ENCODE data around the gene CEMP1.
"Not testable (repeated sequence)": the region's sequence is repeated elsewhere in the genome, so short reads cannot be mapped to it uniquely, and the experiment has no call there.

CEMP1 gene

DNA sequence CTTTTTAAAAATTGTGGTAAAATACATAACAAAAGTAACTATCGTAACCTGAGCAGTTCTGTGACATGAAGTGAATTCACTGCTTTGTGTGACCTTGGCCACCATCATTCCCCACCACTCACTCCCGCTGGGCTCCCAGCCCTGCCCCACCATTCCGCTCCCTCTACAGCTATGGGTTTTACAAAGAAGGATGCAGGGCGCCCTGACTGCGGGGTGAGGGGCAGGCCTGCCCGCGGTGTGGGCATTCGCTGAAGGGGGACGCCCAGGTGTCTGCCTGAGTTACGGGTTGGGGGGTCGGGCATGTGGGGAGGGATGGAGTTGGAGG is at the start of gene CEMP1:
Gene CEMP1, minus strand, starts transcription at position 38 of the 325 bp plus-strand sequence. CDS start 335 bp downstream, outside the sequence.
- no peak for DNase-seq
- no peak for ATAC-seq

DNA sequence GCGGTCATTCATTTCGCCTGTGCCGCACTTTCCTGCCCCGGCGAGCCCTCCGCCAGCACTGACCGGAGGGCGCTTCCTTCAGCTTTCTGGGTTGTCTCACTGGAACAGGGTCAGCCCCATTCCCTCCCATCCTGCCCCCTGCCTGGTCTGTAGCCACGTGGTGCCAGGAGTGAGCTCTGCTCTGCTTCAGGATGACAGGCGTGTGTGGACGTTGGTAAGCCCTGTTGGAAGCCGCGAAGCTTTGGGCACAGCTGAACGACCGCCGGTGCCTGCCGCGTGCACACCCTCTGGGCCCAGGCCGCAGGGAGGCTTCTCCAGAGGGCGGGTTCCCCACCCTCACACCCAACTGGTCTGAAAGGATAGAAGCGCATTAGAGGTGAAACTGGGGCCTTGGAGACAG is 49.6 kb upstream of the CEMP1 start:
- not testable (repeated sequence) for ATAC-seq

DNA sequence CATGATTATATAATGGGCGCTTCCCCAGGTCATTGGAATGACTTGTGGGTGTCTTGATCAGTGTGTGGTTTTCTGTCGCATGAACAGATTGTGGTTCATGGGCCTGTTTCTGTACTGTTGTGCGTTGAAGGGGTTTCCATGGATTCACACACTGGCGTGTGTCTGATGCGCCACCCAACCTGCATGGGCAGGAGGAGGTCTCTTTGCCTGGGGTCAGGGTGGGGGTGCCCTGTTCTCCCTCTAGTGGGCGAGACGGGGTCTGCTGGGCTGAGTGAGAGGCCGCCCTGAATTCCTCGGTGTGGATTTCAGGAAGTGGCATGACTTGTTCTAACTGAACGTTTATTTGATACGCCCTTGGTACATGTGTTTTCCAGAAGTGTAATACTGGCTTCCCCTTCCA is 48.9 kb upstream of the CEMP1 start:
- peak; percentile 75 for ATAC-seq
- DNase-seq, result not testable (repeated sequence)

More for the DNA sequence above, 49.6 kb upstream of the CEMP1 start:
- DNase-seq, result not testable (repeated sequence)

DNA sequence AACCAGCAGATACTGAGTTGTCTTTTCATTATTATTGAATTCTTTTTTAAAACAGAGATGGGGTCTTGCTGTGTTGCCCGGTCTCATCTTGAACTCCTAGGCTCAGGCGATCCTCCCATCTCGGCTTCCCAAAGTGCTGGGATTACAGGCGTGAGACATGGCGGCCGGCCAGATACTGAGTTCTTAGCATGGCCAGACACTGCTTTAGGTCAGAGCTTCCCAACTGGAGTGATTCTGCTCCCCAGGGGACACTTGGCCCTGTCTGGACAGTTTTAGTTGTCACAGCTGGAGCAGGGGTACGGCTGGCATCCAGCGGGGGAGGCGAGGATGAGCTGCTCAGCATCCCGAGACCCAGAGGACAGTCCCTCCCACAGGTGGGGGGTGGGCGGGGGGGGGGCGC is 47.7 kb upstream of the CEMP1 start:
- not testable (repeated sequence) for DNase-seq, ATAC-seq

- DNase-seq, ATAC-seq: not testable (repeated sequence)
These were observed 45.8 kb upstream of the CEMP1 start for GRCh38 chr16:2577044-2577443.

- DNase-seq, ATAC-seq: not testable (repeated sequence)
These were observed 44.6 kb upstream of the CEMP1 start for GRCh38 chr16:2575839-2576238.

GRCh38 chr16:2572704-2573103 is 41.5 kb upstream of the CEMP1 start:
- not testable (repeated sequence) for DNase-seq
- peak; percentile 87 for ATAC-seq

DNA sequence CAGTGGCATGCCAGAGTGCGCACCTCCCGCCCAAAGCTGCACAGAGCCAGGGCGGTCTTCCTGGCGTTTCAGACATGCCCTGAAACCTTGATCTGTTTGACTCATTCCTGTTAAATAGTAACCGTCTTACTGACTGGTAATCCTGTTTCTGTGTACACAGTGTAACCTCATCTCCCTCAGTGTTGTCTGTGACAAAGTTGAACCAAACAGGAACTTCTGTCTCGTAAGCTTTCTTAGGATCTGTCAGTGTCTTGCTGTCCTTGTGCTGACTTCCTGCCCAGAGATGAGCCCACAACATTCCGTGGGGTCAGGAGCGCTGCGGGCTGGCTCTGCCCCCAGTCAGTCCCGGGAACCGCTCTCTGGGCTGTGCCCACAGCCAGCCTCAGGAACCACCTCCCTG is 37.4 kb upstream of the CEMP1 start:
- ATAC-seq, DNase-seq: not testable (repeated sequence)

- ATAC-seq, result not testable (repeated sequence)
These were observed 36.3 kb upstream of the CEMP1 start for GRCh38 chr16:2567506-2567905.

GRCh38 chr16:2560798-2561133 is 29.6 kb upstream of the CEMP1 start:
- peak; percentile 69 for DNase-seq
- ATAC-seq, result peak; percentile 91

More at GRCh38 chr16:2567506-2567905, 36.3 kb upstream of the CEMP1 start:
- DNase-seq, result not testable (repeated sequence)

- ATAC-seq, result peak; percentile 17
- DNase-seq, result not testable (repeated sequence)
These were observed 29.1 kb upstream of the CEMP1 start for GRCh38 chr16:2560131-2560797.

GRCh38 chr16:2557150-2557549 is 25.9 kb upstream of the CEMP1 start:
- ATAC-seq, result not testable (repeated sequence)

DNA sequence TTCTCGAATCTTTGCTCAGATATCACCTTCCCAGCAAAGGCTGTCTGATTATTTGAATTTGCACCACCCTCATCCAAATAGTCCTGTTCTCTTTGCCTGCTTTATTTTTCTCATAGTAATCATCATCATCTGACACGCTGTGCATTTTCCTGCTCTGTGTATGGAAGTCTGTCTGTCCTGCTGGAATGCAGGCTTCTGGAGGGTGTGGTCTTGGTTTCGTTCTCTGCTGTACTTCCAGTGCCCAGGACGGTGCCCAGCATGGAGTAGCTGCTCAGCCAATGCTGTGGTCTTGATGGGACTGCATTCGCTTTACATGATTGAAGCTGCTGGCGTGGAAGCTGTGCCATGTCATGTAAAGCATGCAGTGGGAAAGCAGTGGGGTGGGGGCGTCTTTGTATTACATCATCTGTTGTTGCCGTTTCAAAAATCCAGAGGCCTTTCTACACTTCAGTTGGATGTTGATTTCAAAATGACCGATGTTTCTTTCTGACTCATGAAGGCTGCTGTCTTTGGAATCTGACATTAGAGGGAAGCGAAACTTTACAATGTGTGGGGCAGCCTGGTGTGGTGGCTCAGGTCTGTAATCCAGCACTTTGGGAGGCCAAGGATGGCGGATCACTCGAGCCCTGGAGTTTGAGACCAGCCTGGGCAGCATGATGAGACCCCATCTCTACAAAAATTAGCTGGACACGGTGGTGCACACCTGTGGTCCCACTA is 23.7 kb upstream of the CEMP1 start:
- not testable (repeated sequence) for ATAC-seq, DNase-seq

More at GRCh38 chr16:2557150-2557549, 25.9 kb upstream of the CEMP1 start:
- not testable (repeated sequence) for DNase-seq

DNA sequence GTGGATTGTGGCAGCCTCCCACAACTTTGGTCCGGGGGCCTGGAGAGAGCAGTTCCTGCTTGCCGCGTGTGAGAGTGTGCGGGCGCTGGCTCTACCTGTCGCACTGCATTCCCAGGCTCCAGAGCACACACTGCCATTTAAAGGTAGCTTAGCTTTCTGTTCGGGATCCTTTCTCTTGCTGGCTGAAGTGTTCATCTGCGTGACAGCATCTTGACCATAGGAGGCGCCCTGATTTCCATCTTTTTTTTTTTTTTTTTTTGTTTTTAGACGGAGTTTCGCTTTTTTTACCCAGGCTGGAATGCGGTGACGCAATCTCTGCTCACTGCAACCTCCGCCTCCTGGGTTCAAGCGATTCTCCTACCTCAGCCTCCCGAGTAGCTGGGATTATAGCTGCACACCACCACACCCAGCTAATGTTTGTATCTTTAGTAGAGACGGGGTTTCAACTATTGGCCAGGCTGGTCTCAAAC is 20.2 kb upstream of the CEMP1 start:
- DNase-seq, result not testable (repeated sequence)

DNA sequence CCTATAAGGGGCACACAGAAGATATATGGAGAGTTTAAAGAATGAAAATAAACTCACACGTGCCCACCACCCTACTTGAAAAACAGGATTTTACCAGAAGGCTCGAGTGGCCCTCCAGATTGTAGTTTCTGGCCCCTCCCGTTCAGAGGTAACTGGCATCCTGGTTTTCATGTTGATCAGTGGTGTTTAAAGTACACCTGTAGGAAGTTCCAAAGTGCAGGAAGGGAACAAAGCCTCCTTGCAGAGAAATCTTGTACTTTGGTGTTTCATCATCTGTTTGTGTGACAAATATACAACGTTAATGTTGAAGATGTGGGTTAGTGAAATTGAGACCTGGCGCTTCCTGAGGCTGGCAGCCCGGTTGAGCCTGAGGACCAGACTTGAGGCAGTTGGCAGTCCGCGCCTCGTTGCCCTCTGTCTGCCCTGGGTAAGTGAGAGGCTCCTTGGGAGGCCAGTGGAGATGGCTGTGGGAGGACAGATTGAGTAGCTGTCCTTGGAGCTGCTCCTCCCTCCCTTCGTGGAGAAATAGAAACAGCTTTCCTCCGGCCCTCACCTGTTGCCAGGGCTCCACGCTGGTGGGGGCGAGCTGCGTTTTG is 19.2 kb upstream of the CEMP1 start:
- DNase-seq, ATAC-seq: not testable (repeated sequence)

More for the DNA sequence above, 20.2 kb upstream of the CEMP1 start:
- ATAC-seq, result not testable (repeated sequence)

DNA sequence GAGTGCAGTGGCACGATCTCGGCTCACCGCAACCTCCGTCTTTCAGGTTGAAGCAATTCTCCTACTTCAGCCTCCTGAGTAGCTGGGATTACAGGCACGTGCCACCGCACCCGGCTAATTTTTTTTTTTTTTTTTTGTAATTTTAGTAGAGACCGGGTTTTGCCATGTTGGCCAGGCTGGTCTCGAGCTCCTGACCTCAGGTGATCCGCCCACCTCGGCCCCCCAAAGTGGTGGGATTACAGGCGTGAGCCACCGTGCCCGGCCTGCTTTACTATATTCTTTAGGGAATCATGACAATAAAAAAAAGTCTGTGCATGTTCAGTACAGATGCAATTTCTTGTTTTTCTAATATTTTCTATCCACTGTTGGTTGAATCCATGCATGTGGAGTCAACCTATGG is 12.6 kb upstream of the CEMP1 start:
- not testable (repeated sequence) for ATAC-seq

DNA sequence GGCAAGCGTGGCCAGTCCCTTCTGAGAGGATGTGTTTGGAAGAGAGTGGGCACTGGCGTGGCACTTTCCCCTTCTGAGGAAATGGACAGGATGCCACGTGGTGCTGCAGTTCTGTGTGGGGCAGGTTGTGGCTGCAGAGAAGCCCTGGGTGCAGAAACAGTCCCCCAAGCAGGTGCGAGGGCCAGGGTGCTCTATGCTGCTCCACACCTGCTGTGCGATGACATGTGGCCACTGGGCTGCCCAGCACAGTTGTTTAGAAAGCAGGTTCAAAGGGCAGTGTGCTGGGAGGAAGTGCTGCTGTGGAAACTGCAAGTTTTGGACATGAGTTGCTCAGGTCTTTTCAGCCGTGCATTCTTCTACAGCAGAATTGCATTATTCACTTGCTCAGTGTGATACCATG is 10.2 kb upstream of the CEMP1 start:
- ATAC-seq, DNase-seq: not testable (repeated sequence)

More for the DNA sequence above, 12.6 kb upstream of the CEMP1 start:
- DNase-seq, result not testable (repeated sequence)

GRCh38 chr16:2540912-2541311 is 9.7 kb upstream of the CEMP1 start:
- not testable (repeated sequence) for ATAC-seq, DNase-seq

GRCh38 chr16:2539845-2540458 is 8.7 kb upstream of the CEMP1 start:
- DNase-seq, result peak; percentile 48
- not testable (repeated sequence) for ATAC-seq

GRCh38 chr16:2539192-2539844 is 8.1 kb upstream of the CEMP1 start:
- not testable (repeated sequence) for DNase-seq

More at GRCh38 chr16:2539192-2539844, 8.1 kb upstream of the CEMP1 start:
- ATAC-seq, result not testable (repeated sequence)
